Spleen (tissue), 7 donors: Measurements from ENCODE around the gene HECW1.

ENCODE experiments used
- CTCF ChIP-seq, 11 experiments: fragments of 200-600 bp in 7 of 11; fragments of 450-650 bp in 4 of 11; sonication (generic) in 4 of 11; IDR thresholded peaks in 8 of 11; conservative IDR thresholded peaks in 3 of 11; 1 replicate in 7 of 11; 2 replicates in 4 of 11; pipeline versions ENCODE4 v1.4.0 to v1.8.0; 2016 to 2021; ENCODE audit warnings: antibody characterized with exemption in 11 of 11, inconsistent platforms in 4 of 11, mild to moderate bottlenecking in 1 of 11
- POLR2A ChIP-seq, 3 donors: fragments of 450-650 bp; IDR thresholded peaks; one replicate each; pipeline ENCODE4 v1.5.1; 2017; ENCODE audit warnings: antibody characterized with exemption in 3 of 3, mild to moderate bottlenecking in 1 of 3
- POLR2AphosphoS5 ChIP-seq, 3 donors: sonication (generic); formaldehyde crosslinking; IDR thresholded peaks; one replicate each; pipeline ENCODE4 v1.5.1; 2017; ENCODE audit warnings: antibody characterized with exemption in 3 of 3
- donor health status: DM: no; HTN: no; CAD: no; lungs with moderate emphysema.
- donor health status: DM: no; HTN: no; CAD: no.
- donor health status: DM: no; HTN: no; CAD: no.

- TF ChIP-seq CTCF (IDR thresholded peaks at IDR 0.05 in 8 of 11, conservative IDR thresholded peaks at IDR 0.05 in 3 of 11) (no peak), POLR2AphosphoS5 (IDR thresholded peaks at IDR 0.05) (no peak), POLR2A (IDR thresholded peaks at IDR 0.05) (no peak)
These were observed 66.9 kb downstream of the HECW1 start for GRCh38 chr7:43179393-43179792.
